ENCODE data around the gene KCNJ9.
A peak's percentile ranks its signal among the peaks of the same experiment; 100 is the strongest.

DNA sequence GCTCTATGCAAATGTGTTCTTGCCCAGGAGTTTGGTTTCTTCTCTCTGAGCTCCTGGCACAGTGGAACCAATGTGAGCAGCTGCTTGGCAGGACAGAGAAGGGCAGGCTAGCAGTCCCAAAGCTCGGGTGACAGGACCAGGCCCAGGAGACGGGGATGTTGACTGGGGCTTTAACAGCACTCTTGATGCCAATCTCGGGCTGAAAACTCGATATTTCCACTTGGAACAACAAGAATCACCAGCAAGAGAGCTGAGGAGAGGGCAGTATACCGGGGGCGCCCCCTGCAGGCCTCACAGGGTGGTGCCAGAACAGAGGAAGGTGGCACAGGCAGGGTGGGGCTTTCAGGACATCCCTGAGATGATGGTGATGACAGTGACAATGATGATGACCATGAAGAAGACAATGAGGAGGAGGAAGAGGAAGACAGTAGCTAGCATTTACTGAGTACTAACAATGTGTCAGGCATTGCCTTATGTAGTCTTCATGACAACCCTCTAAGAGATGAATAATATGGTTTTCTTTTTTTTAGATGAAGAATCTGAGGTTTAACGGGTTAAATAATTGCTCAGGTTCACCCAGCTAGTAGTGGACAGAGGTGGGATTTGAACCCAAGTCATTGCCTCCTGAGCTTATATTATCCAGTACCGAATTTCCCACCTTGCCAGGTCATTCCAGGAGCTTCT is 2.7 kb upstream of the KCNJ9 start:
- TF ChIP-seq POLR2A (IDR thresholded peaks at IDR 0.05) (no peak), POLR2AphosphoS5 (IDR thresholded peaks at IDR 0.05) (no peak)
- TF ChIP-seq, protein P1, sequence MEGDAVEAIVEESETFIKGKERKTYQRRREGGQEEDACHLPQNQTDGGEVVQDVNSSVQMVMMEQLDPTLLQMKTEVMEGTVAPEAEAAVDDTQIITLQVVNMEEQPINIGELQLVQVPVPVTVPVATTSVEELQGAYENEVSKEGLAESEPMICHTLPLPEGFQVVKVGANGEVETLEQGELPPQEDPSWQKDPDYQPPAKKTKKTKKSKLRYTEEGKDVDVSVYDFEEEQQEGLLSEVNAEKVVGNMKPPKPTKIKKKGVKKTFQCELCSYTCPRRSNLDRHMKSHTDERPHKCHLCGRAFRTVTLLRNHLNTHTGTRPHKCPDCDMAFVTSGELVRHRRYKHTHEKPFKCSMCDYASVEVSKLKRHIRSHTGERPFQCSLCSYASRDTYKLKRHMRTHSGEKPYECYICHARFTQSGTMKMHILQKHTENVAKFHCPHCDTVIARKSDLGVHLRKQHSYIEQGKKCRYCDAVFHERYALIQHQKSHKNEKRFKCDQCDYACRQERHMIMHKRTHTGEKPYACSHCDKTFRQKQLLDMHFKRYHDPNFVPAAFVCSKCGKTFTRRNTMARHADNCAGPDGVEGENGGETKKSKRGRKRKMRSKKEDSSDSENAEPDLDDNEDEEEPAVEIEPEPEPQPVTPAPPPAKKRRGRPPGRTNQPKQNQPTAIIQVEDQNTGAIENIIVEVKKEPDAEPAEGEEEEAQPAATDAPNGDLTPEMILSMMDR (IDR thresholded peaks at IDR 0.05), result peak; percentile 11 to 41 (median 38)
